Stimulated activated effector memory CD8-positive, alpha-beta T cell treated with anti-CD3 and anti-CD28 coated beads, Interleukin-12 subunit alpha, Interleukin-12 subunit beta, amount 100 ng/mL, for 72 hours (primary cell): ENCODE results near the gene PRKCB.
"Not testable (repeated sequence)": the region's sequence is repeated elsewhere in the genome, so short reads cannot be mapped to it uniquely, and the experiment has no call there.

Experiments
- ATAC-seq: fragments of 150-1000 bp; cut with Tn5 transposase; 2 replicates; pipeline ENCODE4 v1.10.0; 2021
- DNase-seq, 2 donors: peaks; one replicate each; pipeline ENCODE4 v3.0.0; 2021 to 2022; ENCODE audit warnings: low spot score in 2 of 2
- H3K27ac Mint-ChIP-seq: one replicate; pipeline ENCODE4 v1.8.0; 2022; ENCODE audit warnings: mild to moderate bottlenecking, mixed read lengths
- H3K36me3 Mint-ChIP-seq: one replicate; pipeline ENCODE4 v1.8.0; 2022; ENCODE audit warnings: mild to moderate bottlenecking, mixed read lengths
- H3K4me1 Mint-ChIP-seq: one replicate; pipeline ENCODE4 v1.8.0; 2022; ENCODE audit warnings: mixed read lengths
- H3K4me3 Mint-ChIP-seq: one replicate; pipeline ENCODE4 v1.8.0; 2022; ENCODE audit warnings: mild to moderate bottlenecking, mixed read lengths
- H3K9me3 Mint-ChIP-seq: one replicate; pipeline ENCODE4 v1.8.0; 2022; ENCODE audit warnings: mixed read lengths

The PRKCB gene

DNA sequence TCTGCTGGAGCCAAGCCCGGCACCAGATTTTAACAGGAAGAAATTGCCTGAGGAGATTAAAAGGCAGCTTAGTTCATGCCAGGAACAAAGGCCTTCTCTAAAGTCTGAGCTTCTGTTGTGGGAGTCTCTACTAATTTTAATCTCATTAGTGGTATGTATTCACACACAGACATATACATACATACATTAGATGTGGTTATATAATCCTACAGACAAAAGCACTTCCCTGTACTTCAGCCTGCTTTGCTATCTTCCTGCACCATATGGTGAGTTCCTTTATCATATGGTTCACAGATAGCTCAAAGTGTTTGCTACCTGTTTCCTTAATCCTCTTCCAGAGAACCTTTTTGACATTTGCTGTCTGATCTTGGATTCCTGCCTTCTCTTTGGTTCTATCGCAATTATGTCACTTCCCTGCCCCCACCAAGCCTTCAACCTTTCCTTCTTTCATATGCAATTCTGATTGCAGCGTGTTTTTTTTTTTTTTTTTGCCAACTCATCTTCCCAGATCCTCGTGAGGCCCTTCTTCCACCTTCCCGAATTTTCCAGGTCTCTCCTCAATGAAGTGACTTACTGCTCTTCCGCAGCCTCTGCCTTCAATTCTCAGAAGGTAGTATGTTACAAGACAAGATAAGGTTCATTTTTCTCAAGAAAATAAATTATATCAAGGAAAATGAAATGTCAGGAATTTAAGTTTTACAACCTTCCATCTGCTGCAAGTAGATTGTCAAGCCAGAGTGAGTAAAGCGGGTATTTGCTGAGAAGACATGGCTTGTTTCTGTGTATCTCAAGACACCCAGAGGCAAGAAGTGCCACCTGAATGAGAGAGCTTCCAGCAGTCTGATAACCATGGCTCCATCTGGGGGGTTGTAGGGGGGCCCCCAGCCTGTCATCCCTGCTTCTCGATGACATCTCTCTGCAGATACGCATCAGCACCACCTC is 300.1 kb downstream of the PRKCB start:
- Mint-ChIP-seq H3K4me1 (peaks cover 22% of the 10 kb centered on the region), H3K9me3 (no peaks in the 10 kb centered on the region), H3K4me3 (no peak overlapping the region), H3K36me3 (peaks cover 64% of the 10 kb centered on the region), H3K27ac (peak overlapping the region; percentile 41)
- no peak for ATAC-seq
- no peak for DNase-seq

DNA sequence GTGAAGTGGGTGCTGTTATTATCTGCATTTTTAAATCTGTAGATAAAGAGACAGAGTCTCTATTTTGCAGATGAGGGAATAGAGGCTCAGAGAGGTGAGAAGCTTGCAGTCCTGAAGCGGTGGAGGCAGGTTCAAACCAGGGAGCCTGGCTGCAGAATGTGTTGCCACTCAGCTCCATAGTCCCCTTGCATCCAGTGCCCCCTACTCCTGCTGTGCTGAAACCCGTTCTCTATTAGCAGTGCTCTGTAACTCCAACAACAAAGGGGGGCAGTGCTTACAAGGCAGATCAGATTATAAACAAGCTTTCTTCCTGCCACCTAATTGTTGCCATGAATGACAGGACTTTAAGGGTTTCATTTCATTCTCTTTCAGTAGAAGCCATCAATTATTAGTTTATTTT is 302.2 kb downstream of the PRKCB start:
- ATAC-seq (no peak), DNase-seq (no peak)
- Mint-ChIP-seq H3K36me3 (peaks cover 63% of the 10 kb centered on the region), H3K9me3 (no peaks in the 10 kb centered on the region), H3K27ac (no peak overlapping the region), H3K4me1 (peaks cover 28% of the 10 kb centered on the region), H3K4me3 (no peak overlapping the region)

DNA sequence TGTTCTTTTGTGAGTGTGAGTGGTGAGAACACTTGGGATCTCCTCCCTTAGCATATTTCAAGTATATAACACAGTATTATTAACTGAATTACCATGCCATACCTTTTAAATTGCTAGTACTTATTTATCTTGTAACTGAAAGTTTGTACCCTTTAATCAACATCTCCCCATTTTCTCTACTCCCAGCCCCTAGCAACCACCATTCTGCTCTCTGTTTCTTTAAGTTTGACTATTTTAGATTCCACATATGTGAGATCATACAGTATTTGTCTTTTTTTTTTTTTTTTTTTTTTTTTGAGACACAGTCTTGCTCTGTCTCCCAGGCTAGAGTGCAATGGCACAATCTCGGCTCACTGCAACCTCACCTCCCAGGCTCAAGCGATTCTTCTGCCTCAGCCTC is 302.8 kb downstream of the PRKCB start:
- peak overlapping the region; percentile 18 for H3K27ac Mint-ChIP-seq
- ATAC-seq (no peak), DNase-seq (no peak)
- peaks cover 24% of the 10 kb centered on the region for H3K4me1 Mint-ChIP-seq
- H3K36me3 Mint-ChIP-seq = peaks cover 57% of the 10 kb centered on the region
- no peak overlapping the region for H3K4me3 Mint-ChIP-seq
- H3K9me3 Mint-ChIP-seq = no peaks in the 10 kb centered on the region

DNA sequence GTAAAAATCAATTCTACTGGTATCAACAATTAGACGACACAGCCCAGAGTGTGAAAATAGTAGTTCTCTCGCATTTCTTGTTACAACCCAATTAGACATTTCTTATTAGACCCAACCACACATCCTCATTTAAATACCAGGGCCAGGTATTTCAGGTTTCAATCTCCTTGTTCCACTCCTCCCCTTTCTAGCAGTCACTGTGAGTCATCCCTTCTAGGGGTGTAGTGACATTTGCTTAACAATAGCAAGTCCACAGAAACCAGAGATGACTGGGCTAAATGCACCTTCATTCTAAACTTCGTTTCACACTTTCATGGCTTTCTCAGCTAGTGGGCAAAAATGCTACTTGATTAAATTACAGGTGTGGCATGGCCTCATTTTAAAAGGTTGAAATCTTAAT is 303.5 kb downstream of the PRKCB start:
- ATAC-seq (peak; percentile 98), DNase-seq (no peak)
- Mint-ChIP-seq H3K27ac (peak overlapping the region; percentile 23), H3K9me3 (no peaks in the 10 kb centered on the region), H3K4me3 (no peak overlapping the region), H3K4me1 (peaks cover 23% of the 10 kb centered on the region), H3K36me3 (peaks cover 57% of the 10 kb centered on the region)

DNA sequence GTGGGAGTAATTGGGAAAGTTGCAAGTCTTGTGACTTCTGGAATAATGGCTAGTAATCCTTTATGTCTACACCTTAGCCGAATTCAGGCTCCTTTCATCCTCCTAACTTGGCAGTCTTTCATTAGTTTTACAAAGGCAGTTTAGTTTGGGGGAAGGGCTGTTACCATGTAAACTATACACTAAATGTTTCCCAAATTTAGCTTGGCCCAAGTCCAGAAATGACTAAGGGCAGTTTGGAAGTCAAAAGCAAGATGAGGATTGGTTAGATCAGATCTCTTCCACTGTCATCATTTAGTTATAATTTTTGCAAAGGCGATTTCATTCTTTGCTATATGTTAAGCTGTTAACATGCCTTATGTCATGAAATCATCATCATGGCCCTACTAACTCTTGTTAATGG is 304.9 kb downstream of the PRKCB start:
- H3K36me3 Mint-ChIP-seq = peaks cover 50% of the 10 kb centered on the region

DNA sequence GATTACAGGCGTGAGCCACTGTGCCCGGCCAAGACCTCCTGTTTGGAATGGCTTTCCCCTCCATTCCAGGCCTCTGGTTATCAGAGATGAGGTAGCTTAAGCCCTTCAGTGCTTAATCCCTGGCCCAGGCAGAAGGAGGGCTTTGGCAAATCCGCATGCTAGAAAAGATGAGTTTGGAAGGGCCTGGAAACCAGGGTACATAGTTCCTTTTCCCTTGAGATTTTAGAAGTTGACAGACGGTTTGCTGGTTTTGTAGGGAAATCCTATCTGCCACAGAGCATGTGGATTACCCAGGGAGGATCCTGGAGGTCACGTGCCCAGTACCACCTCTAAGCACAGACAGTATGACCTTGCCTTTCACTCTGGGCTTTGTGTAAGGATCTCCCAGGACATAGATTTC is 305.7 kb downstream of the PRKCB start:
- Mint-ChIP-seq H3K27ac (peak overlapping the region; percentile 35), H3K4me1 (peaks cover 31% of the 10 kb centered on the region), H3K9me3 (no peaks in the 10 kb centered on the region), H3K36me3 (peaks cover 43% of the 10 kb centered on the region), H3K4me3 (no peak overlapping the region)
- ATAC-seq (no peak), DNase-seq (no peak)

More for the DNA sequence above, 304.9 kb downstream of the PRKCB start:
- H3K9me3 Mint-ChIP-seq = no peaks in the 10 kb centered on the region
- DNase-seq (no peak), ATAC-seq (no peak)
- no peak overlapping the region for H3K27ac Mint-ChIP-seq
- H3K4me1 Mint-ChIP-seq = peaks cover 31% of the 10 kb centered on the region
- H3K4me3 Mint-ChIP-seq = no peak overlapping the region

DNA sequence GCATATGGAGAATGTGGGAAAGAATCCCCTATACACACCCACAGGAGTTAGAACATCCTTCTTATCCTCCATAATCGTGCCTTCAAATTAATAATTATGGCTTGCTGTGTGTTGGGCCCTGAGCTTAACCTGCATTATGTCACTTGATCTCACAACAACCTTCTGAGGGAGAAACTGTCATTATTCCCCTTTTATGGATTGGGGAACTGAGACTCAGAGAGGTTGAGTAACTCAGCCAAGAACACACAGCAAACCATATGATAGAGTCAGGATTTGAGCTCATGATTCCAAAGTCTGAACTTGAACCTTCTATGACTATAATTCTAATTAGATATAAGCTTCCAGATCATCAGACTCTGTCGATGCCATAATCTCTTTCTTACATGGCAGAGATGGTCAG is 306.1 kb downstream of the PRKCB start:
- Mint-ChIP-seq H3K4me3 (no peak overlapping the region), H3K36me3 (peaks cover 38% of the 10 kb centered on the region), H3K9me3 (no peaks in the 10 kb centered on the region), H3K4me1 (peaks cover 31% of the 10 kb centered on the region), H3K27ac (peak overlapping the region; percentile 35)
- ATAC-seq = no peak
- no peak for DNase-seq

DNA sequence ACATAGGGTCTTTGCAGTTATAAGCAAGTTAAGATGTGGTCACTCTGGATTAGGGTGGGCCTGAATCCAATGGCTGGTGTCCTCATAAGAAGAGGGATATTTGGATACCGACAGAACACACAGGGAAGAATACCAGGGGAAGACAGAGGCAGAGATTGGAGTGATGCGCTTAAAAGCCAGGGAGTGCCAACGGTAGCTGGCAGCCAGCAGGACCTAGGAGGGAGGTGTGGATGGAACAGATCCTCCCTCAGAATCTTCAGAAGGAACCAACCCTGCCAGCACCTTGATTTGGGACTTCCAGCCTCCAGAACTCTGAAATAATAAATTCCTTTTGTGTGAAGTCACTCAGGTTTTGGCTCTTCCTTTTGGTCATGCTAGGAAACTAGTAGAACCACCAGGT is 310.1 kb downstream of the PRKCB start:
- ATAC-seq = no peak
- Mint-ChIP-seq H3K4me3 (no peak overlapping the region), H3K9me3 (no peaks in the 10 kb centered on the region), H3K27ac (no peak overlapping the region), H3K36me3 (peaks cover 12% of the 10 kb centered on the region), H3K4me1 (peaks cover 23% of the 10 kb centered on the region)
- DNase-seq = no peak

DNA sequence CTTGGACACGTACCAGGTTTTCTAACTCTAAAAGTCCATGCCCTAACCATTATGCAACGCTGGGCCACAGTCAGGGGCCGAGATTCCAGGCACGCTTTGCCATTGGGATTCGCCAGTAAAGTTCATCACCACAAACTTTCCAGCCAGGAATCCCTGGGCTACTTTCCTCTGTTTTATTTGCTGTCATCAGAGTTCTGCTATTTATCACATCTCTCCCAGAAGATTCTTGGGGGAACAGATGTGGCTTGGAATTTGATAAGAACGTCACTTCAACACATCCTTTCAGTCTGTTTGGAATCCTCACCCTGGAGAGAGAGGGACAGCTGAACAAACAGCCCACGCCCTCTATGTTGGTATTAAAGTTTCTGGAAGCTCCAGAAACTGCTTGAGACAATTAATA is 310.7 kb downstream of the PRKCB start:
- Mint-ChIP-seq H3K4me3 (no peak overlapping the region), H3K4me1 (peaks cover 24% of the 10 kb centered on the region), H3K36me3 (peaks cover 12% of the 10 kb centered on the region), H3K27ac (no peak overlapping the region), H3K9me3 (no peaks in the 10 kb centered on the region)
- ATAC-seq (no peak), DNase-seq (no peak)

DNA sequence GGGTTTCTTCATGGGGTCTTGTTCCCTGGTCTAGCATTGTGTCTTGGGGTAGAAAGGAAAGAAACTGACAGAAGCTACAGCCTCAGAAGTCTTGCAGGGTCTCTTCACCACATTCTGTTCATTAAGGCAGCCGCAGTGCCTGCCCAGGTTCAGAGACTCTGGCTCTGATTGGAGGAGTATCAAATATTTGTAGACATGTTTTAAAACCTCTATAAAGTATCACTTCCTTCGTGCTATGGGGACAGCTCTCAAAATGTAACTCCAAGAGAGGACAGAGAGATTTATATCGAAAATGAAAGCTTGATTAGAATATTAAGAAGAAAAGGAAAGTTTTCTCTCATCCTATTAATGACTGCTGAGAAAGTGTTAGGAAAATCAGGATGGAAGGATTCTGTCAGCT is 313.3 kb downstream of the PRKCB start:
- ATAC-seq (no peak), DNase-seq (no peak)
- Mint-ChIP-seq H3K36me3 (peaks cover 13% of the 10 kb centered on the region), H3K9me3 (no peaks in the 10 kb centered on the region), H3K27ac (peak overlapping the region; percentile 21), H3K4me3 (no peak overlapping the region), H3K4me1 (peaks cover 35% of the 10 kb centered on the region)

DNA sequence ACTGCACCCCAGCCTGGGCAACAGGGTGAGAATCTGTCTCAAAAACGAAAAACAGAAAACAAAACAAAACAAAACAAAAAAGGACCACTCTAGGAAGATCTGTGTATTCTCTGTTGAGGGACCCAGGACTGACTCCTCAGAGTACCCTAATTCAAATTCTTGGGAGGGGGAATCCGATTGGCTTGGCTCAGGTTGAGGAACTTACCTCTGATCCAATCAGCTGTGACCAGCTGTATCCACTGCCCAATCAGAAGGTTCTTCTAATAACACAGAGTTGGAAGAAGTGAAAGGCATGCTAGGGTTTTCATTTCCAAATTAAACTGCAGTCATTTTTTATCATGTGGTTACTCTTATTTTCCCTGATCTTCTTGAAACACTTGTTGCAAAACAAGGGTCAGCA is 314.5 kb downstream of the PRKCB start:
- H3K4me1 Mint-ChIP-seq = peaks cover 28% of the 10 kb centered on the region
- peak overlapping the region; percentile 91 for H3K27ac Mint-ChIP-seq
- DNase-seq (no peak), ATAC-seq (no peak)
- H3K36me3 Mint-ChIP-seq = peaks cover 19% of the 10 kb centered on the region
- H3K4me3 Mint-ChIP-seq = no peak overlapping the region
- H3K9me3 Mint-ChIP-seq = no peaks in the 10 kb centered on the region

DNA sequence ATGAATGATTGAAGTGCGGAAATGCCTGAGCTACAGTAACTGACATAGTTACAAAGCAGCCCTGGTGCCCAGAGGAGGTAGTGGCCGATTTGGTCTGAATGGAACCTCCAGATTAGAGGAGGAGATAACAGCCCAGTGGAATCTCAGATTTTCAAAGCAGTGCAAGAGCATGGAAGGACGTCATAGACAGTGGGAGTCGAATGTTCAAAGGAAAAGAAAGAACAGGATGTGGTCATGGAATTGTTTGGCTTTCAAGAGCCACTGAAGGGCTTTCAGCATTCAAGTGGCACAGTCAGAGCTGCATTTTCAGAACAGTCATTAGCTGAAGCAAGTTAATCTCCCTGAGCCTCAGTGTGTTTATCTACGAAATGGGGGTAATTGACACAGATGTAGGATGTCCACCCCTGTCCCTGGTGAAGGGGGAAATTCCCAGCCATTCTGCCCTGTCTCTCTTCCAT is 315.7 kb downstream of the PRKCB start:
- H3K27ac Mint-ChIP-seq = peak overlapping the region; percentile 91
- DNase-seq = no peak
- H3K9me3 Mint-ChIP-seq = no peaks in the 10 kb centered on the region
- ATAC-seq = peak; percentile 71
- H3K4me1 Mint-ChIP-seq = peaks cover 31% of the 10 kb centered on the region
- peaks cover 29% of the 10 kb centered on the region for H3K36me3 Mint-ChIP-seq
- no peak overlapping the region for H3K4me3 Mint-ChIP-seq

DNA sequence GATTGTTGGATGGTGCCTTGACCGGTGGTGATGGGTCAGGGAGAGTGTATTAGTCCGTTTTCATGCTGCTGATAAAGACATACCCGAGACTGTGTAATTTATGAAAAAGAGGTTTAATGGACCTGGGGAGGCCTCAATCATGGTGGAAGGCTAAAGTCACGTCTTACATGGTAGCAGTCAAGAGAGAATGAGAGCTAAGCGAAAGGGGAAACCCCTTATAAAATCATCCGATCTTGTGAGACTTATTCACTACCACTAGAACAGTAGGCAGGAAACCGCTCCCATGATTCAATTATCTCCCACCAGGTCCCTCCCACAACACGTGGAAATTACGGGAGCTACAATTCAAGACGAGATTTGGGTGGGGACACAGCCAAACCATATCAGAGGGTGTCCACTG is 316.3 kb downstream of the PRKCB start:
- Mint-ChIP-seq H3K4me1 (peaks cover 36% of the 10 kb centered on the region), H3K27ac (peak overlapping the region; percentile 91), H3K36me3 (peaks cover 33% of the 10 kb centered on the region)
- ATAC-seq, H3K9me3 Mint-ChIP-seq, DNase-seq, H3K4me3 Mint-ChIP-seq: not testable (repeated sequence)

DNA sequence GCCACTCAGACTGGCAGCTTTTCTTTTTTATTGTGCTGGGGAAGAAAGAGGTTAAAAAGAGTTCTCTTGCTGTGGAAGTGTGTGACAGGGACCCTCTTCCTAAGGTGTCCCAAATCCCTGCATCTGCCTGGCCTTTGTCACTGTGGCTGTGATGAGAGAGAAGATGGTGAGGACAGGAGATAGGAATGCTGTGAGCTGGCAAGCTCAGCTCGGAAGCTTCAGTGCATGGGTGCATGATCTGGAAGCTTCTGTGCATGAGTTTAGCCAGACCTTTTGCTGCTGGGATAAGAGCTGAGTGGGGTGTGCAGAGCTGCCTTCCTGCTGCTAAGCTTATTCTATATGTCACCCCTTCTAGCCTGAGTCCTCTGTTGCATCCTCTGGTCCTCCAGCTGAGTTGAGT is 317.0 kb downstream of the PRKCB start:
- H3K27ac Mint-ChIP-seq = peak overlapping the region; percentile 91
- H3K4me3 Mint-ChIP-seq = no peak overlapping the region
- no peak for ATAC-seq
- H3K9me3 Mint-ChIP-seq = no peaks in the 10 kb centered on the region
- peaks cover 41% of the 10 kb centered on the region for H3K36me3 Mint-ChIP-seq
- no peak for DNase-seq
- peaks cover 43% of the 10 kb centered on the region for H3K4me1 Mint-ChIP-seq

DNA sequence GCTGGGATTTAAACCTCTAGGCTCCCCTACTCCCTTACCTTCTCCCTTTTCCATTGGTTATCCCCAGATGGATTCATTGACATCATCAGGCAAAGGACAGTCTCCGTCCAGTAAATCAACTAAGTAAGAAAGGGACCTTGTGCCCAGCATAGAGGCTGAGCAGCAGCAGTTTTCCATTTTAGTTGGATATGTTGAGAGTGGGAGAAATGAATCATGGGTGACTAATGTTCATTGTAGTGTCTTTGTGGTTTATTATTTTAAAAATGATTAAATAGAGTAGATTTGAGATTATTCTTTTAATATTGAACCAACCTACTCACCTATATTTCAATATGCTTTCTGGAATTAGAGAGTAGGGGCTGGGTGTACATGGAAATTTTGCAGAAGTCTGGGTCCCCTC is 321.0 kb downstream of the PRKCB start:
- H3K4me3 Mint-ChIP-seq = no peak overlapping the region
- H3K9me3 Mint-ChIP-seq = no peaks in the 10 kb centered on the region
- peaks cover 33% of the 10 kb centered on the region for H3K4me1 Mint-ChIP-seq
- ATAC-seq = no peak
- no peak overlapping the region for H3K27ac Mint-ChIP-seq
- DNase-seq = no peak
- peaks cover 59% of the 10 kb centered on the region for H3K36me3 Mint-ChIP-seq

DNA sequence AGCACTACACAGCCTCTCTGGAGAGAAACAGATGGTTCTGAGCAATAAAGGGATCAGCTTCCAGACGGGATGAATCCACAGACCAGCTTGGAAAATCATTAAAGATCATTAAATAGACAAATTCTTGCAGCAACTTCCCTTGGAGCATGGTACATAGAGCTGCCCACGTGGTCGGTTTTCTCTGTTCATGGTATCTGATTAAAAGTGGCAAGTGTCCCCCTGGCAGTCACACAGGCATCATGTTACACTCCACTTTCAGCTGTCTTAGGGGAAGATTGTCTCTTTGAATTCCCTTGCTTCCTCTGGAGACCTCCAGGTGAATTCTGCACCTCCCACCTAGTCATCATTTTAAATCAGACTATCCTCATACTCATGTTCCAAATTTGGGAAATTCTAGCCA is 328.2 kb downstream of the PRKCB start:
- H3K4me1 Mint-ChIP-seq = peaks cover 11% of the 10 kb centered on the region
- H3K27ac Mint-ChIP-seq = peak overlapping the region; percentile 29
- no peaks in the 10 kb centered on the region for H3K9me3 Mint-ChIP-seq
- no peak for ATAC-seq
- H3K4me3 Mint-ChIP-seq = no peak overlapping the region
- no peak for DNase-seq
- H3K36me3 Mint-ChIP-seq = peaks cover 44% of the 10 kb centered on the region
